GM12874 (cell line): Measurements from ENCODE around the gene CEACAM3.

Experiments
- CTCF ChIP-seq: IDR thresholded peaks from 2 replicates; pipeline ENCODE4 v1.5.1; 2011; ENCODE audit warnings: low read depth, mild to moderate bottlenecking, control low read depth, low read length, moderate library complexity; ENCODE audit not compliant: insufficient read depth

CEACAM3 gene

GRCh38 chr19:41767115-41767514 lies 29.3 kb upstream of the CEACAM3 start:
- TF ChIP-seq CTCF, result no peak

- no peak for TF ChIP-seq CTCF
Observed at GRCh38 chr19:41769608-41770007, 26.8 kb upstream of the CEACAM3 start.

GRCh38 chr19:41771410-41771809 lies 25.0 kb upstream of the CEACAM3 start:
- no peak for TF ChIP-seq CTCF

- TF ChIP-seq CTCF, result no peak
Observed at GRCh38 chr19:41774515-41774980, 21.8 kb upstream of the CEACAM3 start.

GRCh38 chr19:41776700-41777099 lies 19.7 kb upstream of the CEACAM3 start:
- no peak for TF ChIP-seq CTCF

GRCh38 chr19:41783612-41784011 lies 12.8 kb upstream of the CEACAM3 start:
- no peak for TF ChIP-seq CTCF

DNA sequence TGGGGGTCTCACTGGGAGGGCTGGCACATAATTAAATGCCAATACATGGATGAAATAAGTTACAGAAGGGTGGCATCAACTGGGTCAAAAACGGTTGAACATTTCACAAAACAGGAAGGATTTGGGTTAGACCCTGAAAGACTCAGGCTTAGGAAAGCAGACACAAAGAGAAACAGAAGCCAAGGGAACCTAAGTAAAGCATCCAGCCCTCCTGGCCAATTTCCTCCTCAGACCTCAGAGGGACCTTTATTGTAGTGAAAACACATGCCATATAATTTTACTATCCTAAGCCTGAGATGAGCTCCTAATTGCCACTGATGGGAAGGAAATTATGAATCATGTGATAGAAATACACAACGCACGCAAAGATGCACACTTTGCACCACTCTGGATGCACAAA lies 12.1 kb upstream of the CEACAM3 start:
- TF ChIP-seq CTCF, result no peak

DNA sequence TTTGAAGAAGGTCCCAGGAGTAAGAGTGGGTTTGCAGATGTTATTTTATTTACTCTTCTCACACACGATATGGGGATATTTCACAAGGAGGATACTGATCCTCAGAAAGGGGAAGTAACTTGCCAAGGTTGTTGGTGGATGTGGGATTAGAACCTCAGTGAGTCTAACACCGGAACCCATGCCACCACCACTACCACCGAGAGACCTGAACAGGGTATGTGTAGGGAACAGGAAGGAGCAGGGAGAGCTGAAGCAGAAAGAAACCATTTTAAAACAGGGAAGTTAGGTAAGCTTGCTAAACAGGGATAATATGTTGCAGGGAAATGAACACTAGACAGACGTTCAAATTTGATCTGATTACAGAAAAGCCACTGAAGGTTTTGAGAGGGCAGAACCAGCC lies 11.6 kb upstream of the CEACAM3 start:
- TF ChIP-seq CTCF, result no peak
